Lung (tissue), 12 donors: ENCODE results near the gene LRRC45. TPM values are rescaled to one million over a fixed set of nuclear protein-coding genes. Genes with fewer than 3 reads are reported as not detected.

Experiments used
- ATAC-seq: fragments of 200-7000 bp; cut with Tn5 transposase; one replicate; pipeline ENCODE4 v1.9.1; 2020; ENCODE audit warnings: moderate number of reproducible peaks; ENCODE audit not compliant: insufficient read depth, low FRiP score
- DNase-seq, 3 donors: peaks; one replicate each; pipeline ENCODE4 v3.0.0-alpha.2; 2013 to 2017
- H3K27ac ChIP-seq, 2 donors: one replicate each; pipeline ENCODE4 v1.5.1; 2013; ENCODE audit warnings: mild to moderate bottlenecking in 2 of 2, moderate library complexity in 2 of 2, control low read depth in 1 of 2, inconsistent platforms in 1 of 2, low read depth in 1 of 2, low read length in 1 of 2
- H3K27me3 ChIP-seq, 3 donors: one replicate each; pipeline ENCODE4 v1.5.1; 2013; ENCODE audit warnings: low read length in 2 of 3; ENCODE audit not compliant: control insufficient read depth in 3 of 3, insufficient read depth in 3 of 3
- H3K36me3 ChIP-seq, 4 donors: one replicate each; pipeline ENCODE4 v1.5.1; 2013; ENCODE audit warnings: low read length in 4 of 4, mild to moderate bottlenecking in 1 of 4, moderate library complexity in 1 of 4; ENCODE audit not compliant: control insufficient read depth in 4 of 4, insufficient read depth in 4 of 4
- H3K4me1 ChIP-seq, 5 donors: one replicate each; pipeline ENCODE4 v1.5.1; 2013; ENCODE audit warnings: low read length in 5 of 5, mild to moderate bottlenecking in 2 of 5, moderate library complexity in 1 of 5; ENCODE audit not compliant: control insufficient read depth in 5 of 5, insufficient read depth in 5 of 5
- H3K4me3 ChIP-seq: one replicate; pipeline ENCODE4 v1.5.1; 2013; ENCODE audit warnings: mild to moderate bottlenecking, control low read depth, moderate library complexity
- H3K9ac ChIP-seq, 2 donors: one replicate each; pipeline ENCODE4 v1.5.1; 2013; ENCODE audit warnings: low read length in 2 of 2, control low read depth in 1 of 2; ENCODE audit not compliant: insufficient read depth in 1 of 2
- H3K9me3 ChIP-seq, 4 donors: one replicate each; pipeline ENCODE4 v1.5.1; 2013; ENCODE audit warnings: low read length in 3 of 4, mild to moderate bottlenecking in 1 of 4, moderate library complexity in 1 of 4; ENCODE audit not compliant: control insufficient read depth in 4 of 4, insufficient read depth in 3 of 4
- CTCF ChIP-seq: IDR thresholded peaks from 2 replicates; pipeline ENCODE4 v1.5.1; 2012; ENCODE audit warnings: mild to moderate bottlenecking; ENCODE audit errors: control extremely low read depth, extremely low read depth
- WGBS, 2 donors: extraction: QIAGEN DNeasy Blood & Tissue Kit; methylation state at CpG; one replicate each; pipeline ENCODE4 v1.1.7; 2013; 5-methylcytosine and 5-hydroxymethylcytosine counted together
- polyA plus RNA-seq, 2 donors: library from polyadenylated mRNA; stranded (reverse); fragments of 200-250 nt; gene quantifications; one replicate each; pipeline ENCODE4 v1.2.1, GENCODE V29; 2013
- total RNA-seq, 2 donors: library from RNA; depleted of rRNA in 1 of 2; stranded (reverse); fragments of >200 nt in 1 of 2; gene quantifications; one replicate each; pipeline ENCODE4 v1.2.1, GENCODE V29; 2014 to 2021
- donor health status: control.
- donor health status: control.
- donor health status: Bipolar disorder and iron deficiency.
- donor health status: healthy.
- donor health status: DM: yes; HTN: yes; CAD: no.

LRRC45 gene
- total and polyA plus RNA-seq, 4 donors: 12.1 to 26.6 (median 16.5) TPM

- Histone ChIP-seq H3K9ac (no peak overlapping the region), H3K4me3 (peak overlapping the region; percentile 30), H3K27me3 (no peaks in the 10 kb centered on the region), H3K9me3 (no peaks in the 10 kb centered on the region), H3K4me1 (peaks cover 0 to 15% (median 0%) of the 10 kb centered on the region in 5 donors), H3K27ac (no peak overlapping the region), H3K36me3 (peaks cover 0 to 4% (median 2%) of the 10 kb centered on the region in 4 donors)
- TF ChIP-seq CTCF: peak; percentile 98
- DNase-seq: peak; percentile 75 to 87 (median 84)
- WGBS, 2 donors: 1% methylated on average over 82 to 94 of the region's 94 CpGs
- peak; percentile 87 for ATAC-seq
Observed at GRCh38 chr17:82030470-82031302, 7.6 kb downstream of the LRRC45 start.

DNA sequence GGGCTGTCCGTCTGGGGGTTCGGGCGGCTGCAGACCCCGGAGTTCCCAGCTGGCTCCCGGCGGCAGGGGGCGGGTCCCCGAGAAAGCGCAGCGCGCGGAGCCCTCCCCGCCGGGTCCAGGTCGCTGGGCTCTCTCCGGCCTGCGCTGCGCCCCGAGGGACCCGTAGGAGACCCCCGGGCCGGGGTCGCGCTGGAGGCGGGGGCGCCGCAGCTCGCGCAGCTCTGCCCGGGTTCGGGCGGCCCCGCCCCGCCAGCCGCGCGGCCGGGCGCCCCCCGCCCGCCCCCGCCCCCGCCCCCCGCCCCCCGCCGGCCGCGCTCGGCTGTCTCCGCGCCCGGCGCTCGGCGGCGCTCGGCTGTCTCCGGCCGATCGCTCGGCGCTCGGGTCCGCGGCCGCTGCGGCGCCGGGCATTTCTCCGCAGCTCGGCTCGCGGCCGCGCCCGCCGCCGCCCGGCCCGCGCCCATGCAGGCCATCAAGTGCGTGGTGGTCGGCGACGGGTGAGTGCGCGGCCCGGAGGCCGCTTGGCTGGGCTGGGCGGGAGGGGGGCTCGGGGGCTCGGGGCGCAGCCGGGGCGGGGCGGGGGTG, 8.3 kb downstream of the LRRC45 start, which contains the start of gene RAC3:
TSS of gene RAC3 (plus strand) at position 376 of the 582 bp plus-strand sequence. CDS start at position 460, 84 bp downstream.
- Histone ChIP-seq H3K27ac (no peak within 1 kb of the TSS), H3K4me1 (peaks cover 0 to 17% (median 4%) of the 10 kb centered on the region in 5 donors), H3K27me3 (no peaks in the 10 kb centered on the region), H3K9me3 (no peaks in the 10 kb centered on the region), H3K4me3 (peak within 1 kb of the TSS; percentile 30), H3K9ac (no peak within 1 kb of the TSS), H3K36me3 (peaks cover 0 to 4% (median 2%) of the 10 kb centered on the region in 4 donors)
- DNase-seq (peak in 2 of 3 donors; percentile 47 to 68), ATAC-seq (no peak)
- TF ChIP-seq CTCF: no peak
- 0 to 1% methylated on average over 37 to 96 of the region's 96 CpGs for WGBS, 2 donors

DNA sequence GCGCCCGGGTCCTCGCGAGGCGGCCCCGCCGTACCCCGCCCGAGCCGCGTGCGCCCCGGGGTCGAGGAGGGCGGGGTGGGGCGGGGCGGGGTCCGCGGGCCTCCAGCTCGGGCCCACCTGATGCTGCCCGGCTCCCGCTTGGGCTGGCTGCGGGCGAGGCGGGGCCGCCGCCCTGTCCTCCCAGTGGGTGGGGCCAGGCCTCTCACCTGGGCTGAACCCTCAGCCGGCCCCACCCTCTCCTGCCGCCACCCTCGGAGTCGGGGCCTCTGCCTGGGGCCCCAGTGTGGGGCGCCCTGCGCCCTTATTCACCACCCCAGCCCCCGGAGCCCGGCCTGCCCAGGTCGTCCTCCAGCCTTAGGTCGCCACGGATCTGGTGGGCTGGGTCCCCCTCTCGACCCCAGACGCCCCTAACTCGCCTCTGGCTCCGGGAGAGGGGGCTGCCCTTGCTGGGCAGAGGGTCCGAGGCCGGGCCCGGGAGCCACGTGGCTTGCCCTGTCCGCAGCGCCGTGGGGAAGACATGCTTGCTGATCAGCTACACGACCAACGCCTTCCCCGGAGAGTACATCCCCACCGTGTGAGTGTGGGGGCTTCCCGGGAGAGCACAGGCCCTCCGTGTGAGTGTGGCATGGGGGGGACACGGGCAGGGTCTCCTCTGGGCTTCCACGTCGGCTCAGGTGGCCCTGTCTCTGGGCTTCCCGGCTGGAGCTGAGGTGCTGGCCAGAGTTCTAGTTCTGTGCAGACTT, 9.0 kb downstream of the LRRC45 start:
- ATAC-seq: no peak
- Histone ChIP-seq H3K27me3 (no peaks in the 10 kb centered on the region), H3K9ac (no peak overlapping the region), H3K27ac (no peak overlapping the region), H3K36me3 (peaks cover 0 to 4% (median 2%) of the 10 kb centered on the region in 4 donors), H3K4me3 (no peak overlapping the region), H3K4me1 (peaks cover 0 to 24% (median 9%) of the 10 kb centered on the region in 5 donors), H3K9me3 (no peaks in the 10 kb centered on the region)
- DNase-seq: no peak
- no peak for TF ChIP-seq CTCF
- 12 to 16% methylated on average over 26 to 59 of the region's 59 CpGs for WGBS, 2 donors
